Loucy (cell line): Measurements from ENCODE around the gene GNAI1.

Source experiments
- H2AFZ ChIP-seq: fragments of 200-600 bp; sonication (generic); 2 replicates; pipeline ENCODE4 v1.6.0; 2016; ENCODE audit warnings: antibody characterized with exemption, mild to moderate bottlenecking, low read length, moderate library complexity
- H3F3A ChIP-seq: fragments of 200-600 bp; 2 replicates; pipeline ENCODE4 v1.6.0; 2016; ENCODE audit warnings: antibody characterized with exemption, low read depth, mild to moderate bottlenecking
- H3K27me3 ChIP-seq: fragments of 200-600 bp; sonication (generic); 2 replicates; pipeline ENCODE4 v1.6.1; 2014; ENCODE audit warnings: low read length, mild to moderate bottlenecking; ENCODE audit not compliant: insufficient read depth, poor library complexity, severe bottlenecking
- H3K36me3 ChIP-seq: fragments of 200-600 bp; sonication (generic); 2 replicates; pipeline ENCODE4 v1.6.1; 2016; ENCODE audit warnings: low read length; ENCODE audit not compliant: insufficient read depth
- H3K4me1 ChIP-seq: fragments of 200-600 bp; sonication (generic); 2 replicates; pipeline ENCODE4 v1.5.1; 2014; ENCODE audit warnings: low read length, mild to moderate bottlenecking; ENCODE audit not compliant: insufficient read depth, poor library complexity, severe bottlenecking
- H3K4me2 ChIP-seq: fragments of 200-600 bp; sonication (generic); 2 replicates; pipeline ENCODE4 v1.6.0; 2014; ENCODE audit warnings: antibody characterized with exemption, low read length, low read depth, mild to moderate bottlenecking; ENCODE audit not compliant: poor library complexity, severe bottlenecking
- H3K4me3 ChIP-seq: fragments of 200-600 bp; sonication (generic); 2 replicates; pipeline ENCODE4 v1.5.1; 2014; ENCODE audit warnings: low read length, mild to moderate bottlenecking, mixed read lengths; ENCODE audit not compliant: poor library complexity, severe bottlenecking
- H3K79me2 ChIP-seq: fragments of 200-600 bp; sonication (generic); 2 replicates; pipeline ENCODE4 v1.6.1; 2014; ENCODE audit warnings: low read length; ENCODE audit not compliant: insufficient read depth
- H3K9ac ChIP-seq: fragments of 200-600 bp; sonication (generic); 2 replicates; pipeline ENCODE4 v1.6.0; 2014; ENCODE audit warnings: mild to moderate bottlenecking, low read depth, low read length, moderate library complexity; ENCODE audit not compliant: poor library complexity, severe bottlenecking
- H3K9me2 ChIP-seq: fragments of 200-600 bp; sonication (generic); replicated peaks from 2 replicates; pipeline ENCODE4 v1.6.1; 2016; ENCODE audit warnings: low read depth, low read length, mixed read lengths
- H3K9me3 ChIP-seq: fragments of 200-600 bp; sonication (generic); 2 replicates; pipeline ENCODE4 v1.6.1; 2014; ENCODE audit warnings: mild to moderate bottlenecking, antibody characterized with exemption, low read length, low read depth; ENCODE audit not compliant: insufficient read depth
- H4K20me1 ChIP-seq: fragments of 200-600 bp; sonication (generic); 2 replicates; pipeline ENCODE4 v1.6.0; 2014; ENCODE audit warnings: antibody characterized with exemption, low read length, mild to moderate bottlenecking; ENCODE audit not compliant: insufficient read depth, poor library complexity, severe bottlenecking
- EZH2phosphoT487 ChIP-seq: fragments of 200-600 bp; IDR thresholded peaks from 2 replicates; pipeline ENCODE4 v1.6.1; 2018; ENCODE audit warnings: antibody characterized with exemption, mild to moderate bottlenecking, moderate library complexity, borderline replicate concordance
- TF ChIP-seq, protein P1 (sequence below): fragments of 200-600 bp; sonication (generic); conservative IDR thresholded peaks from 2 replicates; pipeline ENCODE4 v1.5.1; 2014; ENCODE audit warnings: mild to moderate bottlenecking, antibody characterized with exemption, low read length

The GNAI1 gene

DNA sequence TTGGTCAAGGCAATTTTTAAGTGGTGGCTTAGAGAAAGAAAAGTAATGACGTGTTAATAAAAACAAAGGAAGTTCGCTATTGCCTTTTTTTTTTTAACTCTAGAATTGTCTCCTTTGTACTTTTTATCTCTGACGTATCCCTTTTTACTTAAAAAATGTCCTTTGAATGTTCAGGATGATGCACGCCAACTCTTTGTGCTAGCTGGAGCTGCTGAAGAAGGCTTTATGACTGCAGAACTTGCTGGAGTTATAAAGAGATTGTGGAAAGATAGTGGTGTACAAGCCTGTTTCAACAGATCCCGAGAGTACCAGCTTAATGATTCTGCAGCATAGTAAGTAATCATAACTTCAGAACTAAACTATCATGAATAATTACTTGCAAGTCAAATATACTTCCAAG lies 64.4 kb downstream of the GNAI1 start:
- H3K9me3 ChIP-seq, result no peaks in the 10 kb centered on the region
- no peaks in the 10 kb centered on the region for H3F3A ChIP-seq
- H3K4me2 ChIP-seq, result no peak overlapping the region
- H4K20me1 ChIP-seq, result no peaks in the 10 kb centered on the region
- no peak overlapping the region for H3K4me3 ChIP-seq
- H3K36me3 ChIP-seq, result no peaks in the 10 kb centered on the region
- no peaks in the 10 kb centered on the region for H3K9me2 ChIP-seq
- peaks cover 23% of the 10 kb centered on the region for H3K4me1 ChIP-seq
- H3K79me2 ChIP-seq, result no peaks in the 10 kb centered on the region
- TF ChIP-seq, protein P1, sequence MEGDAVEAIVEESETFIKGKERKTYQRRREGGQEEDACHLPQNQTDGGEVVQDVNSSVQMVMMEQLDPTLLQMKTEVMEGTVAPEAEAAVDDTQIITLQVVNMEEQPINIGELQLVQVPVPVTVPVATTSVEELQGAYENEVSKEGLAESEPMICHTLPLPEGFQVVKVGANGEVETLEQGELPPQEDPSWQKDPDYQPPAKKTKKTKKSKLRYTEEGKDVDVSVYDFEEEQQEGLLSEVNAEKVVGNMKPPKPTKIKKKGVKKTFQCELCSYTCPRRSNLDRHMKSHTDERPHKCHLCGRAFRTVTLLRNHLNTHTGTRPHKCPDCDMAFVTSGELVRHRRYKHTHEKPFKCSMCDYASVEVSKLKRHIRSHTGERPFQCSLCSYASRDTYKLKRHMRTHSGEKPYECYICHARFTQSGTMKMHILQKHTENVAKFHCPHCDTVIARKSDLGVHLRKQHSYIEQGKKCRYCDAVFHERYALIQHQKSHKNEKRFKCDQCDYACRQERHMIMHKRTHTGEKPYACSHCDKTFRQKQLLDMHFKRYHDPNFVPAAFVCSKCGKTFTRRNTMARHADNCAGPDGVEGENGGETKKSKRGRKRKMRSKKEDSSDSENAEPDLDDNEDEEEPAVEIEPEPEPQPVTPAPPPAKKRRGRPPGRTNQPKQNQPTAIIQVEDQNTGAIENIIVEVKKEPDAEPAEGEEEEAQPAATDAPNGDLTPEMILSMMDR, result no peak
- no peak for TF ChIP-seq EZH2phosphoT487
- no peak overlapping the region for H3K9ac ChIP-seq
- no peaks in the 10 kb centered on the region for H3K27me3 ChIP-seq
- peak overlapping the region; percentile 8; the same call in 1 of the 2 replicates for H2AFZ ChIP-seq

DNA sequence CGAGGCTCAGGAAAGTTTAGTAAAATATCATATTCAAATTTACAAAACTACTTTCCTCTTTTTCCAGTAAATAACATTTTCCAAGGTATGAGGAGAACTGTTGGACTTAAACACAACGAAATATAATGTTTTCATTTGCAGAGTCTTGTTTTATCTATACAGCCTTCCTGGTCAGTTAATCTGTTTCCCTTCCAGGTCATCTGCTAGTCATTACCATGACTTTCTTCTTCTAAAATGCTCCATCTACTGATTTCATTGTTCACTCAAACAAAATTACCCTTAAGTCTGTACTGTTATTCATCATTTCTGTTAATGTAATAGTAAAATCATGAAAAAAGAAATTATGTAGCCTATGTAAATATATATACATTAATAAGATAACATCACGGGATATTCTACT lies 69.8 kb downstream of the GNAI1 start:
- Histone ChIP-seq H4K20me1 (no peaks in the 10 kb centered on the region), H3K4me1 (peaks cover 52% of the 10 kb centered on the region), H3K9me3 (no peaks in the 10 kb centered on the region), H2AFZ (no peak overlapping the region), H3K4me2 (no peak overlapping the region), H3K79me2 (no peaks in the 10 kb centered on the region), H3F3A (no peaks in the 10 kb centered on the region), H3K4me3 (no peak overlapping the region), H3K9ac (no peak overlapping the region), H3K9me2 (no peaks in the 10 kb centered on the region), H3K36me3 (no peaks in the 10 kb centered on the region), H3K27me3 (no peaks in the 10 kb centered on the region)
- no peak for TF ChIP-seq EZH2phosphoT487
- TF ChIP-seq, protein P1, result no peak

GRCh38 chr7:80204919-80205318 lies 70.3 kb downstream of the GNAI1 start:
- no peak overlapping the region for H3K9ac ChIP-seq
- H3F3A ChIP-seq, result no peaks in the 10 kb centered on the region
- no peaks in the 10 kb centered on the region for H3K36me3 ChIP-seq
- no peak overlapping the region for H3K4me3 ChIP-seq
- no peaks in the 10 kb centered on the region for H4K20me1 ChIP-seq
- H3K9me3 ChIP-seq, result no peaks in the 10 kb centered on the region
- H2AFZ ChIP-seq, result no peak overlapping the region
- H3K9me2 ChIP-seq, result no peaks in the 10 kb centered on the region
- no peak for TF ChIP-seq EZH2phosphoT487
- TF ChIP-seq, protein P1, result no peak
- H3K4me2 ChIP-seq, result no peak overlapping the region
- no peaks in the 10 kb centered on the region for H3K79me2 ChIP-seq
- peaks cover 54% of the 10 kb centered on the region for H3K4me1 ChIP-seq
- no peaks in the 10 kb centered on the region for H3K27me3 ChIP-seq
